ENCODE data around the gene OTOL1. TPM values are rescaled to one million over a fixed set of nuclear protein-coding genes. Genes with fewer than 3 reads are reported as not detected.
A peak's percentile ranks its signal among the peaks of the same experiment; 100 is the strongest.

Gene OTOL1
- polyA plus RNA-seq, 1 donor: not detected

DNA sequence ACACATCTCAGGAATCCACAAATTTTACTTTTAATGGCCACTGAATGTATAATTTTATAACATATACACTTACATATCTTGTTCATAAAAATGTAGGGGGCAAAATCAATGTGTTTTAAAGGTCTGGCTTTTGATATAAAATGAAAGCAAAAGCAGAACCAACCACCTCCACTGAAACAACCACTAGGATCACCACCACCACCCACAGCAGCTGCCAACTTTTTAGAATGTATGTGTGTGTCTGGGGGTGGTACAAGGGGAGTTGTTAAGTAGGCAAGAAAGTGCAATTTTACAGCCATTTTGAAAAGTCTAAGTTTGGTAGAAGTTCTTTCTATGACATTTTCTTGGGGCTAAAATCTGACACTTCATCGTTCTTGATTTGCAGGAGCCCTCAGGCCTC is 44.0 kb downstream of the OTOL1 start:
- no peak for DNase-seq (ENCODE audit: low read depth)

DNA sequence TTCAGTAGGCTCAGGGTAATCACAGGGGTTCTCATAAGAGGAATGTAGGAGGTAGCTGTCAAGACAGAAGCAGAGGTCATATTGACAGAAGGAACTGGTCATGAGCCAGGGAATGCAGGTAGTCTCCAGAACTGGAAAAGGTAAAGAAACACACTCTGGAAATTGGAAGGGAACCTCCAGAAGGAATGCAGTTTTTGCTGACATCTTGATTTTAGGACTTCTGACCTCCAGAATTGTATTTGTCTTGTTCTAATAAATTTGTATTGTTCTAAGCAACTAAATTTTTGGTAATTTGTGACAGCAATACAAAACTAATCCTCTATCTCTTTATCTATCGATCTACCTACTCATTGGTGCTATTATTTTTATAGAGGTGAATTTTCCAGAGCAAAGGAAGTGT is 49.2 kb downstream of the OTOL1 start:
- DNase-seq (ENCODE audit: low read depth): no peak

DNA sequence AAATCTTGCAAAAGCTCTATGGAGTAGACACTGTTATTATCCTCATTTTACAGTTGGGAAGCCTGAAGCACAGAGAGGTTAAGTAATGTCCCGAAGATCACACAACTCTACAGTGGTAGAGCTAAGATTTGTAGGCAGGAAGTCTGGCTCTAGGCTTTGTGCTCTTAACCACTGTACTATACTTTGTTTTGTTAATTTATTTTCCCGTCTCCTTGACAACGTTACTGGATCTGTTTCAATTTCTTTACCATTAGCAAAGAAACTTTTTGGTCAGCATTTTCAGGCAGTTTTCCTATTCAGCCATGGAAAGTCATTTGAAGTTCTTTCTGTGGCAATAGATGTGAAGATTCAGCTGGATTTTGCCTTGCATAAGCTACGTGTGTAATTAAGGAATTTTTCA is 51.7 kb downstream of the OTOL1 start:
- DNase-seq (ENCODE audit: low read depth): no peak

DNA sequence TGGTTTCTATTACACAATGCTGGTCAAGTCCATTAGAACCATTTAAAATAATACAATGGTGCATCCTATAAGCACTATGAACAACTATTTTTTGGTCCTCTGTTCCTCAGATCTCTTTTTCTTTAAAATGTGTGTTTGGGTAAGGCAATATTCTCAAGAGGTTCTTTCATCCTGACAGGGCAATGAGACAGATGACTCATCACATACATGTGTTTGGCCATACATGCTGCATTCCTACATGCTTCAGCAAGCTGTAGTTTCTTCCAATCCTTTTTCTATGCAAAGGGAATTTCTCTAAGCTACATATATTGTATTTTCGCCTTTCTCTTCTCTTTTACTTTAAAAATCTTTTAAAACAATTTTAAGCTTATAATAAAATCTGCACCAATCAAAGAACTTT is 52.7 kb downstream of the OTOL1 start:
- DNase-seq (ENCODE audit: low read depth): peak; percentile 75

DNA sequence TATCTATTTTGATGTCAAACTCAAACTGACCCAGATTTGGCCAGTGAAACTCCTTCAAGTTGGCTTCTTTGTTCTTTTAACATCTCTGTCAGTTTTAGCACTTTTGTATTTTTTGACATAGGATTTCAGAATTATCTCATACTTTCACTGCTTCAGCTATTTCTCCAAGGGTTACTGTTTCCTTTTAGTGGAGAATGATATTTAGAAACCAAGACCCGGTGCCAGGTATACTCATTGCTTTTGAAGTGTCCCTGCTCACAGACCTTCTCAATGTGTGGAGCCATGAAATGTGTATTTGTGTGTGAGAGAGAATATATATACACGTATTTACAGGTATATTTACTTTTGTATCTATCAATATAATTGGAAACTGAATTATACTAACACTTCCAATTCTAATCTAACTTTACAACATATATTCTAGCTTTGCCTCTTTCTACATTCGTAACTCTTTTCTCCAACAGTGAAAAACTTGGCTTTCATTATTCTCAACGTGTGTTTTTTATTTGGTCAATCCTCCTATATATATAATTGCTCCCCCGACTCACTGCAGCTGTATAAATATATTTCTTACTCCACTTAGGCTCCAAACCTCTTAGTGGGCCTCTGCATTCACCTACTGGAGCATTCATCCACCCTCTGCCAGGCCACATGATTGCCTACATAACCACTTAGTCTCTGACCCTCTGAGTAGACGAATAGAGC is 54.0 kb downstream of the OTOL1 start:
- no peak for DNase-seq (ENCODE audit: low read depth)

DNA sequence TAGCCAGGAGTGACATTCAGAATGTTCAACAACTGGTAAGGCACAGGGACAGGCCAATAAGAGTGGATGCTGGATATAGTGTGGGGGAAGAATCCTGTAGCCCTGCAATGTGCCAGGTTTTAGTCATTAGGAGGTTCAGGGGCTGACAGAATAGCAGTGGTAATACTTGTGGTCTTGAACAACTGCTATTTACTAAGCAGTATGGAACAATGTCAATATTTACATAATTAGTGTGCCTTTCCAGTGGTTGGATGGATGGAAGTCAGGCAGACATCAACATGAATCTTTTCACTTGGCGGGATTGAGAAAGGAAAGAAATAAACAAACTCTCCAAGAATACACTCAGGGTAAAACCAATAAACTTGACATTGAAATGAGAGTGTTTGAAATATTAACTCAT is 55.1 kb downstream of the OTOL1 start:
- no peak for DNase-seq (ENCODE audit: low read depth)

DNA sequence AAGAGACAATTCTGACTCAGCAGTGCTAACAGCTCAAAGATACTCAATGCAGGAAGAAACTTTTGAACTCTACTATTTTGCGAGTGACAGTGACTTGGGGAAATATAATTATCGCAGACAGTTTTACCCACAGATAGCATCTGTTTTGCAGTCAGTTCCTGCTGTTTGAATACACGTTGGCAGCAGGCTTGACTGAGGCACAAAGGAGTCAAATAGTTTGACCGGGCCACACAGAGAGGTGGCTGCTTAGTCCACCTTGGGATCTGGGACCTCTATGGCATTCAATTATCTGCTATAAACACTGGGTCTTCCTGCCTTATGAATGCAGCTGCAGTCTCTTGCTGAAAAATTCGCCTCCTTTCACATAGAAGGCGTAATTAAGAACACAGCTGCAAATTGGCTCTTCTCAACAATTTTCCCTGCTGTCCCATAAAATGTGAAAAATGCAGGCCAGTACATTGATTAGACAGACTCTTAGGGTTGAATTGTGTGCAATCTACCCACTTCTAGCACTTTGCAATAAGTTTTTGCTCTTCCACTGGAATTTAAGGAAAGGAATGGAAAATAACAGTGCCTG is 56.5 kb downstream of the OTOL1 start:
- DNase-seq (ENCODE audit: low read depth): no peak

Other genes with a start within 250 kb of the OTOL1 start
- gene SPTSSB, start 125.3 kb upstream of the OTOL1 start, polyA plus RNA-seq (ENCODE audit: insufficient read length): 0.59 TPM

Measured in forelimb muscle (tissue), 1 donor.